T-helper 2 cell treated with Interferon-gamma antibody and Interleukin-4, amounts not matched to agents 100 ng/mL and 5 ng/mL, for 36 hours (primary cell): ENCODE measurements around the gene GULP1. TPM values are rescaled to one million over a fixed set of nuclear protein-coding genes. Genes with fewer than 3 reads are reported as not detected.

Experiments used
- intact Hi-C: fragments of 100-400 bp; cut with micrococcal nuclease; formaldehyde crosslinking; loops from one replicate; pipeline ENCODE4 v1.15.1; 2023
- total RNA-seq: library from RNA; stranded (reverse); gene quantifications from 2 replicates; pipeline ENCODE4 v1.2.3, GENCODE V29; 2022

GULP1 gene
- total RNA-seq, 1 donor from 2014 or later = not detected

- intact Hi-C loops = no loop called here
Observed at GRCh38 chr2:188322569-188323551, 31.2 kb downstream of the GULP1 start.

- intact Hi-C loops = no loop called here
Observed at GRCh38 chr2:188324067-188324466, 32.4 kb downstream of the GULP1 start.

DNA sequence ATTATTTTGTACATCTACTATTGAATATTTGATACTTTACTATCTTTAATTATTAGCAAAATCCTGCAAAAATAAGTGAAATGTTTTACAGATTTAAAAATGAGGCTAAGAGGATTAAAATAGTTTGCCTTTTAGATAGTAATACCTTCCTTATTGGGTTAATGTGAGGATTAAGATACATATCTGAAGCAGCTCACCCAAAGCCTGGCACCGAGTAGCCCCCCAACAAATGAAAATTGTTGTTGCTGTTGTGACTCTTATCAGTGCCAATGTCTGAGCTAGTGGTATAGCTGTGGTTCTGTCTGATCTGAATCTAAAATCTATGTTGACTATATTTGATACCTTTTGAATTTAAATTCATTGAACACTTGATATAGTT is 34.6 kb downstream of the GULP1 start:
- intact Hi-C loops = no loop called here

DNA sequence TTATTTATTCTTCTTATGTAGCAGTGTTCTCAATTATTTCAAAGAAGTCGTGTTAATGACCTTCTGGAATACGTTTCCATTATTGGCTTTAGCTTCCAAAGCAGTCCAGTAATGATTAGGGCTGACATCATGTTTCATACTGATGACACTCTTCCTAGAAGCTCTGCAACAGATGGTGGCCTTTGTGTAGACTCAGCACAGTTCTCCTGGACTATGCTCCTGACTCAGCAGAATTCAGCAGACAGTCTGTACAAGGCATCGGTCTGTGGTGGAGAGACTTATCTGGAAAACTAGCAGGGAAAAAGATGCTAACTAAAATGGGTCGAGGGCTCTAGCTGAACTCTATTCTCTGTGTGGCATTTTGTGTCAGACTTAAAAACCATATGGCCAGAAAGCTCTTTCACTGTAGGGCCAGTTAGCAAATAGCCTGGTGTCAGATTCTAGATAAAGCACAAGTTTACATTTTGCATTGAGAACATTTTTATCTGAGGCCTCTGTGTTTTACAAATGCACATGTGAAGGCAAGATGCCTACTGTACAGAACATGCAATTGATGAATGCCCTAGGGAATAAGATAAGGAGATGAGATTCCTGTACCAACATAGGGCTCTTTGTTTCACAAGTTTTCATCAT is 35.1 kb downstream of the GULP1 start:
- intact Hi-C loops = no loop called here

GRCh38 chr2:188327518-188328213 is 36.0 kb downstream of the GULP1 start:
- intact Hi-C loops = no loop called here

DNA sequence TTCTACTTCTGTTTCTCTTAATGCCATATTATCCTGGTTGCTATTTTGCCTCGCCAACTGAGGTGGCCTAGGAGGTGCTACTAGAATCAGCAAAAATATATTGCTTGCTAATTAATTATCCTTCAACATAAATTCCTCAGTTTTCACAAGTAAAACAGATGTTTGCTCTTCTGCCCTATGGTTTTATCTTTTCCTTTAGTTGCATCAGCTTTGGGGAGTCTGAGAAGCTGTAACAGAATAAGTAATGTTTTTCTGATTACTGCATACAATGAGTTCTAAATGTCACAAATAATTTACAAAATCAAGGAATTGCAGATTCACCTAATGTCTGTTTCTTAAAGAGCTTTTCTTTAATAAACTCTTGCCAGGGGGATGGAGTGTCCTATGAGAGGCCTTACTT is 36.7 kb downstream of the GULP1 start:
- intact Hi-C loops = no loop called here

DNA sequence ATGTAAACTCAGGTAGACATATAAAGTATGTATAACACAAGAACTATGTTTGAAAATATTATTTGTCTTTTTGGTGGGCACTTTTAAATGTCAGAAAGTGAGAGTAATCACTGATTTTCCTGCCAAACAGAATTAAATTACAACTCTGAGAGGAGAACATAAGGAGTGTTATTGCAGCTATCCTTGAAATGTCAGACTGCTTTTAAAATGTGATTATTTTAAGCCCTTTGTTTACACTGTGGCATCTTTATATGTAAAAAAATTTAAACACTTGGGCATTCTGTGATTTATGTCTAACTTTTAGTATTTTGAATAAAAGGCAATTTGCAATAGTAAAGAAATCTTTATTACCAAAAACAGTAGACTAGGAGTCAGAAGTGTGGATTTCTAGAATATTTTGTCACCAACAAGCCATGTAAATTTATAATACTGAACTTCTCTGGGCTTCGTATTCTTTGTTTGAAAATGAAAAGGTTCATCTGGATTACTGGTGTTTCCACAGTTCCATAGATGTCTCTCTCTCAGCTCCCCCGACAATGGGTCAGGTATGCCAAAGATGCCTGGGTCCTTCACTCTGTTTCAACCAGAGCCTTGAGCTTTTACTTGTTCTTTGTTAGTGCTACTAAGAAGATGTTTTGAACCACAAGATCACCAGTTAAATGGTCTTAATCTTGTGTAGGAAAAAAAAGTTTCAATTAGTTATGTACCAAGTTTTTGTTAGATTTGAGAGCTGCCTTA is 38.8 kb downstream of the GULP1 start:
- intact Hi-C loops = no loop called here

GRCh38 chr2:188332619-188333018 is 40.9 kb downstream of the GULP1 start:
- intact Hi-C loops = no loop called here

DNA sequence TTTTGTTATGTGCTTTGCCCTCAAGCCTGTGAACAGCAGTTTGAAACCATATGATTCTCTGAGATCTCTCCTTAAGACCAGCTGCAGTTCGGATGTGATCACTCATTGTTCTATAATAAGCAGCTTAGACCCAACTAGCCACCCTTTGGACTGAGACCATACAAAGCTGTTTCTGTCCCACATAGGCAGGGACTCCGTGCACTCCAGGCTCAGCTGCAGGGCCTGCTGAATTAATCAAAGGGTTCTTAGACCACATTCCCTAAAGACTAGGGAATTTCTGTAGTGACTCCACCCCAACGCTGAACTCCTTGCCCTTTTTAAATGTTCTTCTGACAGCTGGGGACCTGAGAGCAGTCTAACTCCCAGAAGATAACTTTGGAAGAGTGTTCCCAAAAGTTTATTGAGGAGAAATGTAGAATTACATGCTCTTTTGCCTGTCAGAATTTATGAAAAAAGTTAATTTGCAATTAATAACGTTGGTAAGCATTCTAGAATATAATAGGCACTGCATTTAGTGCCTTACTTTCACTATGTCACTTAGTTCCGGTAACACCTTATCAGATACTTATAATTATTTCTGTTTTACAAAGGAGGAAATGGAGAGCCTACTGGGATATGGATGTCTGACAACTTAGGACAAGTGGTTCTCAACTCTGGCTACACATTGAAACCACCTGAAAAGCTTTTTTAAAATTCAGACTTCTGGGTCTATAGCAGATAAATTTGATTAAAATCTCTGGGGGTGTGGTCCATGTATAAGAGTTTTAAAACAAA is 42.3 kb downstream of the GULP1 start:
- intact Hi-C loops = no loop called here

DNA sequence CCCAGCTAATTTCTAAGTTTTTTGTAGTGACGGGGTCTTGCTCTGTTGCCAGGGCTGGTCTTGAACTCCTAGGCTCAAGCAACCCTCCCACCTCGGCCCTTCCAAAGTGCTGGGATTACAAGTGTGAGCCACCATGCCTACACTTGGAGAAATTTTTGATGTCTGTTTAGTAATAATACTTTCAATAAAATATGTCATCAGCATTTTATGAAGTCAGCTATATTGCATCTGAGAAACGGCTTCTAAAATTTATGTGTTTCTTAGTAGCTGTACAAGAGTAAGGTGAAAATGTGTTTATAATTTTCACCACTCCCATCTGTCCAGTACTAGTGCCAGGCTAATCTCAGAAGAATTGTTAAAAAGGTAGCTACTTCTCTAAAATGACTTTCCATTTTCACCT is 46.8 kb downstream of the GULP1 start:
- intact Hi-C loops = no loop called here

- intact Hi-C loops = no loop called here
Observed at GRCh38 chr2:188340257-188340656, 48.6 kb downstream of the GULP1 start.

DNA sequence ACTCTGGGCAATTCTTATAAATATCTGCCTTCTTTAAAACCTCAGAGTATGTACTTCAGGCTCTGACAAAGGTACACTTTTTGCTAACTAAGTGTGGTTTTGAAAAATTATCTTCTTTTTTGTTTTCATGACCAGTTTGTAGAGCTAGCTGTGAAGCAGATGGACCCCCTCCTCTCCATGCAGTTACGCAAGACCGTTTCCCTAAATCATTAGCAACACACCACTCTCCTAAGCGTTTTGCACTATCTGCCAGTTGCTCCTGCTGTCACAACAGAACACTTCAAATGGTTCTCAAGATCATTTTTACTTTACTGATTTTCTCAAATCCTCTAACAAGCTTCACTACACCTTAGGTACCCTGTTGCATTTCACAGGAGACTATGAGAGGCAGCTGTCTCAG is 53.3 kb downstream of the GULP1 start:
- intact Hi-C loops = no loop called here

GRCh38 chr2:188345426-188345825 is 53.8 kb downstream of the GULP1 start:
- intact Hi-C loops = no loop called here

DNA sequence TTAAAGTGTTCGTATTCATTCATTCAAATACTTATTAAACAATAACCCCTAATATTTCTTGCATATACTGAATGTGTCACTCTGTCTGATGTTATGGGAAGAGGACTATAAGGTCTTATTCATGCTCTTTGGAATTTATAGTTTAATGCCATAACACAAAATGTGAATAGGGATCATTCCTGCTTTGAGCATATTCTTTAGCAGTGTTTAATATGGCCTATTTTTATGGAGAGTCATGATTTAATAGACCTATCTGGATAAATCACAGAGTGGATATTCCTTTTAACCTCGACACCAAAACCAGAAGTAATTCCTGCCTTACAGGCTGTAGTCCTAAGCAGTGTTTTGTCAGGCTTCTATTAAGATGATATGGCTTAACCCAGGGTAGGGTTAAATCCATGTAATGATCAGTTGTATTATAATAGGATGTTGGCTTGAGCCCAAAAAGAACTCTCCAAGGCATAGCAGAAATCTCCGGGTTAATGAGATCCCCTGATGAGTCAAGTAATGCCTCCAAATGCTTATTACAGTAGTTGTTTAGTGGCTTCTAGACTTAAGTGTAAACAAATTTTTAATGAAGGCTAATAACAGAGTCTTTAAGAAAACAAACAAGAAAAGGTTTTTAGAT is 54.3 kb downstream of the GULP1 start:
- intact Hi-C loops = no loop called here

GRCh38 chr2:188349019-188349418 is 57.3 kb downstream of the GULP1 start:
- intact Hi-C loops = no loop called here

DNA sequence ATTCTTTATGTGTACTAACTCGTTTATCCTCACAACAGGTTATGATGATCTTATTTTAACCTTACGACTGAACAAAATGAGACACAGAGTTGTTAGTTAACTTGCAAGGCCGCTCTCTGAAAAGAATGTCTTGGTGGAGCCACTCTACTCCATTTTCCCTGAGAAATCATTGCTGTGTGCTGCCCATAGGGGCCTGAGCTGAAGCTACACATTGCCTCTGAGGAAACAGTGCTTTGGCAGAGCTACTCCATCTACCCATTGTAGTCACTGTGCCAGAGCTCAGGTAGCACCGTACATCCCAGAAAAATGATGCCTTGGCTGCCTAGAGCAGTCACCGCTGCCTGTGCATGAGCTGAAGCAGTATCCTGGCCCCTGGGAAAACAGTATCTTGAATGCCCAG is 61.6 kb downstream of the GULP1 start:
- intact Hi-C loops = no loop called here

GRCh38 chr2:188360485-188361263 is 69.0 kb downstream of the GULP1 start:
- intact Hi-C loops = no loop called here

DNA sequence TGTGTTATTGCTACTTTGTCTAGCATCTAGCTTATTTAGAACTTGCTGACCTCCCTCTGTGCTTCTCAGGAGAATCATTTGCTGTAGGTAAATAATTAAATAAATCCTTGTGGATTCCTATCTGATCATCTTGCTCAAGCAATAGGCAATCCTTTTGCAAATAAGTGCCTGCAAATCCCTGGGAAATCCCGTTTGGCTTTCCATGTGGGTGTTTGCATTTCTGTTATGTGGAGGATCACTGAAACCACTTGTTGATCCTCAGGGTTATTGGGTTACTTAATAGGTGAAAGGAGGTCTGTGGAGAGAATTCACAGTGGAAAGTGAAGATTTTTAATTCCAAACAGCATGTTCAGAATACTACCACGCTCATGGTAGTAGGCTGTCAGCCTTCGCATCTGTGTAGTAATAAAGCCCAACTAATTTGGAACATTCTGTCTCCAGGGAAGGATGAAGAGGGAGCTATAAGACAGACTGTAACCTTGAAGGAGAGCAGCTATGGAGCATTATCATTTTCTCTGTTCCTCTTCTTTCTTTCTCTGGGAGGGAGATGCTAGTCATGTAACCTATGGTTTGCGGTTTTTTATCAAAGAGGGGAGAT is 72.5 kb downstream of the GULP1 start:
- intact Hi-C loops = no loop called here

GRCh38 chr2:188365058-188365641 is 73.5 kb downstream of the GULP1 start:
- intact Hi-C loops = no loop called here
